ENCODE measurements around the gene OBI1.

OBI1 gene

DNA sequence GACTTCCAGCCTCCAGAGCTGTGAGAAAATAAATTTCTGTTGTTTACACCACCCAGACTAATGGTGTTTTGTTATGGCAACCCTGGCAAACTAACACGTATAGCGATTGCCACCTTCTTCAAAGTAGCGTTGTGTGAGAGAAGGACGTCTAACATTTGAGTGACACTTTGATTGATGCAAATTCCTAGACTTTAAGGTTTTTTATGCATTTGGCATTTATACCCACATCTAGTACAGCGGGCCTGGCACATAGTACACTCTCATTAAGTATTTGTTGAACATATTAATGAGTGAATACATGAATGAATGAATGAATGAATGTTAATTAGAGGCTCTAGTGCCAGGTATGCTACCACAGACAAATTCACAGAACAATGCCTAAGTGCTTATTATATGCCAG is 92.3 kb downstream of the OBI1 start:
- DNase-seq: no peak
